Endometrial microvascular endothelial cells (primary cell): Measurements from ENCODE around the gene SLAIN1. TPM values are rescaled to one million over a fixed set of nuclear protein-coding genes. Genes with fewer than 3 reads are reported as not detected.

Experiments used
- in situ Hi-C: cut with HindIII; loops from 2 replicates; pipeline ENCODE4 v1.10.0; 2017; ENCODE audit warnings: low sequenced_read_pairs, low pct_unique_long_range_greater_than_20kb; ENCODE audit errors: inconsistent ontology term
- total RNA-seq: library from RNA; depleted of rRNA; stranded (reverse); fragments of >200 nt; gene quantifications from one replicate; pipeline ENCODE4 v1.2.3, GENCODE V29; 2015; ENCODE audit errors: inconsistent ontology term

Gene SLAIN1
- total RNA-seq, 1 donor from 2014 or later, result 1.4 TPM

GRCh38 chr13:77740931-77741596 is 43.6 kb downstream of the SLAIN1 start:
- in situ Hi-C loops, result loop anchor here (25.0 kb wide), 1 partner anchor 154 kb away; no protein-coding TSS in a partner anchor

- in situ Hi-C loops, result loop anchor here (25.0 kb wide), 1 partner anchor 154 kb away; no protein-coding TSS in a partner anchor
These were observed 44.1 kb downstream of the SLAIN1 start for GRCh38 chr13:77741597-77741972.

- in situ Hi-C loops, result loop anchor here (25.0 kb wide), 1 partner anchor 156 kb away; no protein-coding TSS in a partner anchor
These were observed 45.3 kb downstream of the SLAIN1 start for GRCh38 chr13:77742801-77743200.

- in situ Hi-C loops, result loop anchor here (25.0 kb wide), 1 partner anchor 158 kb away; no protein-coding TSS in a partner anchor
These were observed 48.3 kb downstream of the SLAIN1 start for GRCh38 chr13:77745784-77746183.

- in situ Hi-C loops, result loop anchor here (25.0 kb wide), 1 partner anchor 162 kb away; no protein-coding TSS in a partner anchor
These were observed 51.9 kb downstream of the SLAIN1 start for GRCh38 chr13:77749344-77749880.

GRCh38 chr13:77751513-77752456 is 54.3 kb downstream of the SLAIN1 start:
- in situ Hi-C loops, result no loop called here

GRCh38 chr13:77752512-77753069 is 55.1 kb downstream of the SLAIN1 start:
- in situ Hi-C loops, result no loop called here

- in situ Hi-C loops, result no loop called here
These were observed 63.4 kb downstream of the SLAIN1 start for GRCh38 chr13:77760893-77761292.

- in situ Hi-C loops, result no loop called here
These were observed 69.9 kb downstream of the SLAIN1 start for GRCh38 chr13:77767413-77767812.

GRCh38 chr13:77774181-77774580 is 76.7 kb downstream of the SLAIN1 start:
- in situ Hi-C loops, result no loop called here

GRCh38 chr13:77776704-77777103 is 79.2 kb downstream of the SLAIN1 start:
- in situ Hi-C loops, result no loop called here

- in situ Hi-C loops, result no loop called here
These were observed 82.2 kb downstream of the SLAIN1 start for GRCh38 chr13:77779552-77780272.

GRCh38 chr13:77781808-77782207 is 84.3 kb downstream of the SLAIN1 start:
- in situ Hi-C loops, result no loop called here

GRCh38 chr13:77784515-77784914 is 87.0 kb downstream of the SLAIN1 start:
- in situ Hi-C loops, result no loop called here

- in situ Hi-C loops, result no loop called here
These were observed 89.3 kb downstream of the SLAIN1 start for GRCh38 chr13:77786695-77787287.

GRCh38 chr13:77789376-77789775 is 91.9 kb downstream of the SLAIN1 start:
- in situ Hi-C loops, result no loop called here

- in situ Hi-C loops, result no loop called here
These were observed 102.7 kb downstream of the SLAIN1 start for GRCh38 chr13:77800219-77800618.

GRCh38 chr13:77806518-77806917 is 109.0 kb downstream of the SLAIN1 start:
- in situ Hi-C loops, result no loop called here
